HL-60 (cell line): Measurements from ENCODE around the gene SNF8.

Experiments
- DNase-seq, 2 experiments: peaks; one replicate each; pipeline ENCODE4 v3.0.0-alpha.2; 2010 to 2020; ENCODE audit warnings: low read depth in 1 of 2, low spot score in 1 of 2
- H3K27ac ChIP-seq: fragments of 250-450 bp; sonication (Bioruptor Pico); replicated peaks from 2 replicates; pipeline ENCODE4 v1.5.1; 2020; ENCODE audit warnings: mild to moderate bottlenecking, moderate library complexity
- H3K27me3 ChIP-seq: fragments of 250-450 bp; sonication (Bioruptor Pico); 2 replicates; pipeline ENCODE4 v1.5.1; 2021; ENCODE audit warnings: mild to moderate bottlenecking, moderate library complexity; ENCODE audit not compliant: insufficient read depth, poor library complexity, severe bottlenecking
- H3K4me3 ChIP-seq: replicated peaks from 2 replicates; pipeline ENCODE4 v1.5.1; 2011; ENCODE audit warnings: mild to moderate bottlenecking, control low read depth, low read length; ENCODE audit not compliant: insufficient read depth
- CTCF ChIP-seq: IDR thresholded peaks from one replicate; pipeline ENCODE4 v1.5.1; 2011; ENCODE audit warnings: low read length, control low read depth, inconsistent platforms; ENCODE audit not compliant: insufficient read depth
- GABPA ChIP-seq: IDR thresholded peaks from 2 replicates; pipeline ENCODE4 v1.6.1; 2012; ENCODE audit warnings: low read depth
- POLR2AphosphoS5 ChIP-seq: IDR thresholded peaks from 2 replicates; pipeline ENCODE4 v1.6.1; 2012; ENCODE audit warnings: low read depth
- REST ChIP-seq: IDR thresholded peaks from 2 replicates; pipeline ENCODE4 v1.6.1; 2012; ENCODE audit warnings: low read depth; ENCODE audit not compliant: insufficient replicate concordance
- SPI1 ChIP-seq: IDR thresholded peaks from 2 replicates; pipeline ENCODE4 v1.6.1; 2012; ENCODE audit warnings: low read depth, mild to moderate bottlenecking, borderline replicate concordance

The SNF8 gene

GRCh38 chr17:48992444-48992843 is 47.8 kb upstream of the SNF8 start:
- H3K27me3 ChIP-seq, result peaks cover 32% of the 10 kb centered on the region
- TF ChIP-seq CTCF, result no peak
- TF ChIP-seq REST, result no peak
- TF ChIP-seq POLR2AphosphoS5, result no peak
- TF ChIP-seq GABPA, result no peak
- no peak for TF ChIP-seq SPI1
- H3K4me3 ChIP-seq, result no peak overlapping the region
- DNase-seq, result no peak
- H3K27ac ChIP-seq, result no peak overlapping the region

GRCh38 chr17:48990882-48991357 is 46.3 kb upstream of the SNF8 start:
- peaks cover 31% of the 10 kb centered on the region for H3K27me3 ChIP-seq
- DNase-seq, result no peak
- TF ChIP-seq POLR2AphosphoS5 (no peak), GABPA (no peak), CTCF (no peak), SPI1 (no peak), REST (no peak)
- no peak overlapping the region for H3K4me3 ChIP-seq
- no peak overlapping the region for H3K27ac ChIP-seq

GRCh38 chr17:48989100-48989499 is 44.5 kb upstream of the SNF8 start:
- H3K4me3 ChIP-seq, result no peak overlapping the region
- DNase-seq, result no peak
- TF ChIP-seq CTCF, result no peak
- TF ChIP-seq REST, result no peak
- no peak for TF ChIP-seq GABPA
- no peak for TF ChIP-seq POLR2AphosphoS5
- TF ChIP-seq SPI1, result no peak
- peaks cover 13% of the 10 kb centered on the region for H3K27me3 ChIP-seq
- H3K27ac ChIP-seq, result no peak overlapping the region
